Measurements from ENCODE around the gene MAGOHB.

Gene MAGOHB

DNA sequence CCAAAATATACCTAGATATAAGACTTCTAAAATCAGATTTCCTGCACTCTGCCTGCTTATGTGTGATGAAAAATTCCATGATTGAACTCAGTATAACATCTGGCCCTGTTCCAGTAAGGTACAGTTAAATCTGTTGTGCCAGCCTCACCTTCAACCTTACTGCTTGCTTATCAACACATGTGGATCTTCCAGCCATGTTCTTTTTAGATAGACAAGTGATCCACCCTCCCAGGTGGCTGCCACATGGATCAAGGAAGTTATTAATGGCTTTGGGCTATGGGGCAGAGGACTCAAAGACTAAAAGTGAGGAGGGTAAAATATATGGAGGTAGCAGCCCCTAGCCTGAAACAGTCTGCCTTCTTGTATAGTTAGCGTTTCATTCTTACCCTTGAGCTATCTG lies 25.3 kb upstream of the MAGOHB start:
- DNase-seq (ENCODE audit: low spot score) = no peak
- TF ChIP-seq, protein P1, sequence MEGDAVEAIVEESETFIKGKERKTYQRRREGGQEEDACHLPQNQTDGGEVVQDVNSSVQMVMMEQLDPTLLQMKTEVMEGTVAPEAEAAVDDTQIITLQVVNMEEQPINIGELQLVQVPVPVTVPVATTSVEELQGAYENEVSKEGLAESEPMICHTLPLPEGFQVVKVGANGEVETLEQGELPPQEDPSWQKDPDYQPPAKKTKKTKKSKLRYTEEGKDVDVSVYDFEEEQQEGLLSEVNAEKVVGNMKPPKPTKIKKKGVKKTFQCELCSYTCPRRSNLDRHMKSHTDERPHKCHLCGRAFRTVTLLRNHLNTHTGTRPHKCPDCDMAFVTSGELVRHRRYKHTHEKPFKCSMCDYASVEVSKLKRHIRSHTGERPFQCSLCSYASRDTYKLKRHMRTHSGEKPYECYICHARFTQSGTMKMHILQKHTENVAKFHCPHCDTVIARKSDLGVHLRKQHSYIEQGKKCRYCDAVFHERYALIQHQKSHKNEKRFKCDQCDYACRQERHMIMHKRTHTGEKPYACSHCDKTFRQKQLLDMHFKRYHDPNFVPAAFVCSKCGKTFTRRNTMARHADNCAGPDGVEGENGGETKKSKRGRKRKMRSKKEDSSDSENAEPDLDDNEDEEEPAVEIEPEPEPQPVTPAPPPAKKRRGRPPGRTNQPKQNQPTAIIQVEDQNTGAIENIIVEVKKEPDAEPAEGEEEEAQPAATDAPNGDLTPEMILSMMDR (IDR thresholded peaks at IDR 0.05; ENCODE audit: extremely low read depth, missing control alignments) = no peak

DNA sequence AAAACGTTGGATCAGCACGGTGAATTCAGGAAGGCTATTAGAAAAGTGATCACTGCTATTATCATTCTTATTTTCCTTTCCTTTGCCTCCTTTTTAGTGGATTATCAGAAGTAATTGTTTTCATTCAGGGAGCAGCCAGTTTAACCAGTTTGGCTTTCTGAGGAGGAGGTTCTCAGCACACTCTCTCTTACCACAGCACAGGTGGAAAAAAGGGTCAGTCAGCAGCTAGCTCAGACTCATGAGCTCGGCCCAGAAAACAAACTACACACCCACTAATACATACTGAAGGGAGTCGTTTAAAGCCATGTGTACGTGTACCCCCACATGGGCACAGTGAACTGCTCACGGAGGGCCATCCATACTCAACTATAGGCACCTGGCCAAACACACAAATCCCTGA lies 23.2 kb upstream of the MAGOHB start:
- DNase-seq (ENCODE audit: low spot score) = no peak
- TF ChIP-seq, protein P1 (IDR thresholded peaks at IDR 0.05; ENCODE audit: extremely low read depth, missing control alignments) = no peak

DNA sequence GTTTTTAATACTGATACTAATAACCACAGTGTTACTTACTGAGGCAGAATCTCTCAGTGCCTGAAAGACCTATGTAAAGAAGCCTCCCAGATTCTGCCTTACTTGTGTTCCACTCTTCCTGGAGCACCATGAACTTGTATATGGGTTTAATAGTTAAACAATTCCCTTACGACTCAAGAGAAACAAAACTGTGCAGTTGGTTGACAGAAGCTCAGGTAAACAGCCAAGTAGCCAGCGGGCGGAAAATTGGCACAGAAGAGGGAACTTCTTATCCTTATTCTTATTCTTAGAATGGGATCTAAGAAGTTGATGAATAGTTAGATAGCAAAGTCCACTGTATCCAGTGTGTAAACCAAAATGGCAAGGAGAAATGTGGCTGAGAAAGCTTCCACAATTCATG lies 22.7 kb upstream of the MAGOHB start:
- no peak for DNase-seq (ENCODE audit: low spot score)
- TF ChIP-seq, protein P1 (IDR thresholded peaks at IDR 0.05; ENCODE audit: extremely low read depth, missing control alignments) = no peak

DNA sequence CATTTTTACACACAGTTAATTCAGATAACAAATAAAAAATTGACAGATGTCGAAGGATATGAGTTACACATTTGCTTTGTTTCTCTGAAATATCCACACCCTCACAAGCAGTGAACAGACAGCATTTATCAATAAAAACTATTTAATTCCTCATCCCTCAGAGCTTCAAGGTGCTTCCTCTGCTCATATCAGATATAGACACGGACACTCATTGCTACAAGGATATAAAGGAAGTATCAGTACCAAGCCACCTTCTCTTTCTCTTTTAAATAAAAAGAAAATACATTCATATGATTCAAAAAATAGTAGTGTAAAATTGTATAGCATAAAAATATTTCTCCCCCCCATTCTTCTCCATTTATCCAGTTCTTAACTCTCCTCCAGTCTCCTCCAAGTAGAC lies 21.9 kb upstream of the MAGOHB start:
- no peak for DNase-seq (ENCODE audit: low spot score)
- TF ChIP-seq, protein P1 (IDR thresholded peaks at IDR 0.05; ENCODE audit: extremely low read depth, missing control alignments) = no peak

DNA sequence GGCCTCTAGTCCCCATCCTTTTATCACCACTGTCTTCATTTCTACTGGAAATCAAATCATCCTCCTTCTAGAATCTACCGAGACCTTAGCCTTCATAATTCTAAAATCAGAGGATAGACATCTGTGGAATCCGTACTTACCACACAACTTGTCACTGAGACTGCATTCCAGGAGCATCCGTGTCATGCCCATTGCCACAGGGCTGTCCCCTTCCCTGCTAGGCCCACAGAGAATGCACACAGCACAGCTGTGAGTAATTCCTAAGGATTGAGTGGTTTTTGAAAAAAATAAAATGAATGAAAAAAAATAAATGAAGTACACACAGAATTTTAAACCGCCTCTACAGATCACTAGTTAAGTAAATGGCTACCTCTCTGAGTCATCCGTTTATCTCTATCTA lies 21.0 kb upstream of the MAGOHB start:
- TF ChIP-seq, protein P1 (IDR thresholded peaks at IDR 0.05; ENCODE audit: extremely low read depth, missing control alignments) = no peak
- no peak for DNase-seq (ENCODE audit: low spot score)

DNA sequence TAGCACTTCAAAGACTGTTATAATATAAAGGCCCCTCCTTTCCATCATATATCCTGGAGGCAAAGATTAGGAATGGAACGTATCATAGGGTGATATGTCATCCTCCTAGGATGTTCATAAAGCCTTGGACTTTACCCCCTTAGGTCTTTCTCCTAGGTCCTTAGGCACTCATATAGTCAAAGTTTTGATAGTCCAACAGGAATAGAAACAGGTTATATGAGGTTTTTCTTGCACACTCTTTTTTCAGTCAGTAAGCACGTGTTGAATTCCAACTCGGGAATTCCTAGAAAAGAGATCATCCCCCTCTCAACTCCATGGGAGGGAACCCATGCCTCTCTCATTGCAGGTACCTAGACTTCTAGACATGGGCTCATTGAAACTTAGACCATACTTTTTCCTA lies 20.1 kb upstream of the MAGOHB start:
- TF ChIP-seq, protein P1 (IDR thresholded peaks at IDR 0.05; ENCODE audit: extremely low read depth, missing control alignments) = no peak
- no peak for DNase-seq (ENCODE audit: low spot score)

DNA sequence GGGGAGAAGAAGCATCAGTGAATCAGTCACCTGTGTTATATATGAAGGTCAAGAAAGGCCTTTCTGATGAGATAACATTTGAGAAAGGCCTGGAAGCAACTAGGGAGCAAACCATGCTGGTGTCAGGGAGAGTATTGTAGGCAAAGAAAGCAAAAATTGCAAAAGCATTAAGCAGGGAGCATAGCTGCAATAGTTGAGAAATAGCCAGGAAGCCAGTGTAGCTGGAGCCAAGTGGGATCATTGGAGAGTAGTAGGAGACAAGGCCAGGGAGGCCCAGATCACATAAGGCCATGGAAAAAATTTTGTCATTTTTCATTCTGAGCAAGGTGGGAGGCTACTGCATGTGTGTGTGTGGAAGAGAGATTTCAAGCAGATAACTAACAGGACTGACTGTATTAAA lies 18.8 kb upstream of the MAGOHB start:
- no peak for DNase-seq (ENCODE audit: low spot score)

More for the DNA sequence above, 18.8 kb upstream of the MAGOHB start:
- TF ChIP-seq, protein P1 (IDR thresholded peaks at IDR 0.05; ENCODE audit: extremely low read depth, missing control alignments) = no peak

All from GM20000 (cell line).